Measurements from ENCODE around the gene RPUSD3. TPM values are rescaled to one million over a fixed set of nuclear protein-coding genes. Genes with fewer than 3 reads are reported as not detected.

RPUSD3 gene
- total RNA-seq, 2 donors from 2014 or later = 56.9 to 67.1 TPM

DNA sequence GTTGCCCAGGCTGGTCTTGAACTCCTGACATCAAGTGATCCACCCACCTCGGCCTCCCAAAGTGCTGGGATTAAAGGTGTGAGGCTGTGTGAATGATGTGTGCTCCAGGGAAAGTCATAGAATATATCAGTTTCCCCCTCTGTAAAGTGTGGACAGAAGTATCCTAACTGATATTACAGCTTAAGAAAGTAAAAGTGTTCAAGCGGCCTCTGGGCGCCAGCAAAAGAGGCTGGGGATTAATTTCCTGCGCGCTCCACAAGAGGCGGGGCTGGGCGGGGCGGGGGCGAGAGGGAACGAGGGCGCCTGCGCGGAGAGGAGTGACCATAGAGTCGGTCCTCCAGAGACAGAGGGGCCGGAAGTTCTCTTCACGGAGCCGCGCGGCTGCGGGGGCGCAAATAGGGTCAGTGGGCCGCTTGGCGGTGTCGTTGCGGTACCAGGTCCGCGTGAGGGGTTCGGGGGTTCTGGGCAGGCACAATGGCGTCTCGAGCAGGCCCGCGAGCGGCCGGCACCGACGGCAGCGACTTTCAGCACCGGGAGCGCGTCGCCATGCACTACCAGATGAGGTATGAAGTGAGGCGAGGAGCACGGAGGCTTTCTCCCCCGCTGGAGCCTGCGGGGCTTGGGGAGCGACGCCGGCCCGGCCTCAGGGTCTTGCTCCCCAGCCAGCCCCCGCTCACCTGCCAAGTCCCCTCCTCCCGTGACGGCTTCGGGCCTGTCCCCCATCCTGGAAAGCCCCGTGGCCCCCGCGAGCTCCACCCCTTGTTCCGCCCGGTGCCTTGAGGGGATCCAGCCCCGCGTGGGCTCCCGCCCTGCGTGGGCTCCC lies 46.7 kb upstream of the RPUSD3 start, which contains the start of gene JAGN1:
Gene JAGN1, plus strand, starts transcription at position 362 of the 823 bp plus-strand sequence. Its CDS starts 113 bp downstream, at position 475.
- H3K4me1 ChIP-seq (ENCODE audit: control insufficient read depth, insufficient read depth, low read length) = no peaks in the 10 kb centered on the region
- WGBS, 2 experiments (ENCODE audit: insufficient coverage in 1 of 2, insufficient read length in 1 of 2) = 1% methylated on average over 24 to 62 of the region's 62 CpGs
- peak; percentile 97 for DNase-seq
- Mint-ChIP-seq H3K36me3 (ENCODE audit: low read depth) (peaks cover 25% of the 10 kb centered on the region), H3K4me3 (peak within 1 kb of the TSS; percentile 96), H3K27me3 (ENCODE audit: insufficient read depth) (no peaks in the 10 kb centered on the region), H3K27ac (peak within 1 kb of the TSS; percentile 99), H3K4me1 (no peaks in the 10 kb centered on the region), H3K9me3 (no peaks in the 10 kb centered on the region)
- no peaks in the 10 kb centered on the region for H3K9me3 ChIP-seq (ENCODE audit: control insufficient read depth, low read length)
- H3K36me3 ChIP-seq (ENCODE audit: control insufficient read depth, insufficient read depth, low read length) = peaks cover 20% of the 10 kb centered on the region
- TF ChIP-seq, protein P1, sequence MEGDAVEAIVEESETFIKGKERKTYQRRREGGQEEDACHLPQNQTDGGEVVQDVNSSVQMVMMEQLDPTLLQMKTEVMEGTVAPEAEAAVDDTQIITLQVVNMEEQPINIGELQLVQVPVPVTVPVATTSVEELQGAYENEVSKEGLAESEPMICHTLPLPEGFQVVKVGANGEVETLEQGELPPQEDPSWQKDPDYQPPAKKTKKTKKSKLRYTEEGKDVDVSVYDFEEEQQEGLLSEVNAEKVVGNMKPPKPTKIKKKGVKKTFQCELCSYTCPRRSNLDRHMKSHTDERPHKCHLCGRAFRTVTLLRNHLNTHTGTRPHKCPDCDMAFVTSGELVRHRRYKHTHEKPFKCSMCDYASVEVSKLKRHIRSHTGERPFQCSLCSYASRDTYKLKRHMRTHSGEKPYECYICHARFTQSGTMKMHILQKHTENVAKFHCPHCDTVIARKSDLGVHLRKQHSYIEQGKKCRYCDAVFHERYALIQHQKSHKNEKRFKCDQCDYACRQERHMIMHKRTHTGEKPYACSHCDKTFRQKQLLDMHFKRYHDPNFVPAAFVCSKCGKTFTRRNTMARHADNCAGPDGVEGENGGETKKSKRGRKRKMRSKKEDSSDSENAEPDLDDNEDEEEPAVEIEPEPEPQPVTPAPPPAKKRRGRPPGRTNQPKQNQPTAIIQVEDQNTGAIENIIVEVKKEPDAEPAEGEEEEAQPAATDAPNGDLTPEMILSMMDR (conservative IDR thresholded peaks at IDR 0.05) = no peak
- peak within 1 kb of the TSS; percentile 95 for H3K4me3 ChIP-seq (ENCODE audit: low read length)
- peak within 1 kb of the TSS; percentile 55 for H3K27ac ChIP-seq (ENCODE audit: low read depth, low read length)
- H3K9ac ChIP-seq (ENCODE audit: extremely low read depth, low read length, poor library complexity, severe bottlenecking) = peak within 1 kb of the TSS; percentile 88
- H3K27me3 ChIP-seq (ENCODE audit: control insufficient read depth, insufficient read depth, low read length, poor library complexity, severe bottlenecking) = peaks cover 7% of the 10 kb centered on the region

DNA sequence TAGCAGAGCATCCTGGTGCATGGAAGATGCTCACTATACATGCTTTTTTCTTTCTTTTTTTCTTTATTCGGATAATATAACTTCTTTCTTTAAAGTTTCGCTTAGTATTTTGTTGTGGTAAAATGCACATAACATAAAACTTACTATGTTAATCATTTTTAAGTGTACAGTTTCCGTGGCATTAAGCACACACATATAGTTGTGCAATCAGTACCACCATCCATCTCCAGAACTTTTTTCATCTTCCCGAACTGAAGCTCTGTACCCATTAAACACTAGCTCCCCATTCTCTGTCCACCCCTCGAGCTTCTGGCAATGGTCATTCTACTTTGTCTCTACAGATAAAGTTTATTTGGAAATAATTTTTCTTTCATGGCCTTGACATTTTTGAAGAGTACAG lies 45.6 kb upstream of the RPUSD3 start:
- H3K9ac ChIP-seq (ENCODE audit: extremely low read depth, low read length, poor library complexity, severe bottlenecking) = no peak overlapping the region
- H3K36me3 ChIP-seq (ENCODE audit: control insufficient read depth, insufficient read depth, low read length) = peaks cover 20% of the 10 kb centered on the region
- no peak for DNase-seq
- Mint-ChIP-seq H3K27me3 (ENCODE audit: insufficient read depth) (no peaks in the 10 kb centered on the region), H3K4me3 (no peak overlapping the region), H3K4me1 (no peaks in the 10 kb centered on the region), H3K27ac (no peak overlapping the region), H3K36me3 (ENCODE audit: low read depth) (peaks cover 21% of the 10 kb centered on the region), H3K9me3 (no peaks in the 10 kb centered on the region)
- peaks cover 7% of the 10 kb centered on the region for H3K27me3 ChIP-seq (ENCODE audit: control insufficient read depth, insufficient read depth, low read length, poor library complexity, severe bottlenecking)
- TF ChIP-seq, protein P1 (conservative IDR thresholded peaks at IDR 0.05) = no peak
- WGBS, 2 experiments (ENCODE audit: insufficient coverage in 1 of 2, insufficient read length in 1 of 2) = 87 to 90% methylated on average over 2 to 3 of the region's 5 CpGs
- no peak overlapping the region for H3K4me3 ChIP-seq (ENCODE audit: low read length)
- no peaks in the 10 kb centered on the region for H3K9me3 ChIP-seq (ENCODE audit: control insufficient read depth, low read length)
- H3K4me1 ChIP-seq (ENCODE audit: control insufficient read depth, insufficient read depth, low read length) = no peaks in the 10 kb centered on the region
- no peak overlapping the region for H3K27ac ChIP-seq (ENCODE audit: low read depth, low read length)

DNA sequence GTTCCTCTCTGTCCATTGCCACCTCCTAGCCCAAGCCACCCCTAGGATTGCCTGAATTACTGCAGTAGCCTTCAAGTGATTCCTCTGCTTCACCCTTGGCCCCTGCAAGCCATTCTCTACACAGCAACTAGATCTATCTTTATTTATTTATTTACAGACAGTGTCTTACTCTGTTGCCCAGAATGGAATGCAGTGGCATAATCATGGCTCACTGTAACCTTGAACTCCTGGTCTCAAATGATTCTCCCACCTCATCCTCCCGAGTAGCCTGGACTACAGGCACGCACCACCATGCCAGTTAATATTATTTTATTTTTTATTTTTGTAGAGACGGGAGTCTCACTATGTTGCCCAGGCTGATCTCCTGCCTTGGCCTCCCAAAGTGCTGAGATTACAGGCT lies 44.7 kb upstream of the RPUSD3 start:
- H3K9me3 Mint-ChIP-seq = no peaks in the 10 kb centered on the region

More for the DNA sequence above, 44.7 kb upstream of the RPUSD3 start:
- Histone ChIP-seq H3K9me3 (ENCODE audit: control insufficient read depth, low read length) (no peaks in the 10 kb centered on the region), H3K27me3 (ENCODE audit: control insufficient read depth, insufficient read depth, low read length, poor library complexity, severe bottlenecking) (peaks cover 7% of the 10 kb centered on the region), H3K4me3 (ENCODE audit: low read length) (no peak overlapping the region), H3K4me1 (ENCODE audit: control insufficient read depth, insufficient read depth, low read length) (no peaks in the 10 kb centered on the region), H3K27ac (ENCODE audit: low read depth, low read length) (no peak overlapping the region), H3K36me3 (ENCODE audit: control insufficient read depth, insufficient read depth, low read length) (peaks cover 14% of the 10 kb centered on the region), H3K9ac (ENCODE audit: extremely low read depth, low read length, poor library complexity, severe bottlenecking) (no peak overlapping the region)
- H3K27me3 Mint-ChIP-seq (ENCODE audit: insufficient read depth) = no peaks in the 10 kb centered on the region
- no peak overlapping the region for H3K4me3 Mint-ChIP-seq
- TF ChIP-seq, protein P1 (conservative IDR thresholded peaks at IDR 0.05) = no peak
- no peak overlapping the region for H3K27ac Mint-ChIP-seq
- DNase-seq = no peak
- H3K36me3 Mint-ChIP-seq (ENCODE audit: low read depth) = peaks cover 15% of the 10 kb centered on the region
- no peaks in the 10 kb centered on the region for H3K4me1 Mint-ChIP-seq
- WGBS, 2 experiments (ENCODE audit: insufficient coverage in 1 of 2, insufficient read length in 1 of 2) = 88 to 100% methylated on average over 1 to 2 of the region's 3 CpGs

Measured in endodermal cell (in vitro differentiated cells).